DMS 273 (cell line): ENCODE measurements around the gene PROM1.

Source experiments
- DNase-seq: peaks from one replicate; lab custom pipeline; 2025; ENCODE audit not compliant: unreplicated experiment; lab: John Stamatoyannopoulos, UW

The PROM1 gene

DNA sequence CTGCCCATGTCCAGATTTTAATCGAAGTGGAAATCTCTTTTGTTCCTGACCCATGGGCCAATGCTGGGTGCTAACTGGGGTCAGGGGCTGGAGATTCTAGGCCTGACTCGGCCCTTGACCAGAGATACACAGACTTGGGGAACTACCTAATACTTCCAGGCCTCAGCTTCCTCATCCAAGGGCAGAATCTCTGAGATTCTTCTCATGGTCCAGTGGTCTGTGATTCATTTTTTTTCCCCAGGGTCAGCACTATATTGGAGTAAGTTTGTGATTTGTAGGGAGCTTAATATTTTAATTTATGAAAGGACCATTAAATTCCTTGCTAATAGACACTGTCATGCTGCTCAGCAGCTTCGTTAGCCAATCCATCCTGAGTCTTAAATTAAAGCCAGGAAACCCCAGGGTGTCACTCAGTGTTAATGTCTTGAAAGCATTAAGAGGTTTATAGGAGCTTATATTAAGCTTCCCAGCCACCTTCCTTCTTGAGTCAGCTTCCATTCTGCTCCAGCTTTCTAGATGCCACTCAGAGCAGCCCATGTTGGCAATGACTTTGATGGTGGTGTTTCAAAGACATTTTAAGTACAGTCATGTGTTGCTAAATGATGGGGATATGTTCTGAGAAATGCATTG, 27.0 kb upstream of the PROM1 start:
- DNase-seq: no peak

GRCh38 chr4:16110199-16110598, 26.4 kb upstream of the PROM1 start:
- DNase-seq: no peak

- no peak for DNase-seq
Measured at GRCh38 chr4:16109256-16109655, 25.4 kb upstream of the PROM1 start.

- no peak for DNase-seq
Measured at GRCh38 chr4:16106956-16107355, 23.1 kb upstream of the PROM1 start.

GRCh38 chr4:16104520-16104919, 20.7 kb upstream of the PROM1 start:
- no peak for DNase-seq

DNA sequence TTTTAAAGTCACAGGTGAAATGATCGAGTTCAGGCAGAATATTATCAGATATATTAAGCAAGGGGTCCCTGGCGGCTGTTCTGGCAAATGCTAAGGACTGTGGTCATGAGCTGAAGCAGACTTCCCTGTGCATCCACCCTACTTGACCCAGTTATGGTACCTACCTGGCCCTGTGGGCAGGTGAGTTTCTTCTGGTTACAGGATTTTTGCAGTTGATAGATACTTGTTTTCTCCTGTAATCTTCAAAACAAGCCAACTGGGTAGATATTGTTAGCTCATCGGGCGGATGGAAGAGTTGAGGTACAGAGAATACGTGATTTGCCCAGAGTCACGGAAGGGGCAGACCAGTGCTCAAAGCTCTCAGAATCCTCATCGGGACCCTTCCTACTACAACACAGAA, 18.5 kb upstream of the PROM1 start:
- DNase-seq: no peak

DNA sequence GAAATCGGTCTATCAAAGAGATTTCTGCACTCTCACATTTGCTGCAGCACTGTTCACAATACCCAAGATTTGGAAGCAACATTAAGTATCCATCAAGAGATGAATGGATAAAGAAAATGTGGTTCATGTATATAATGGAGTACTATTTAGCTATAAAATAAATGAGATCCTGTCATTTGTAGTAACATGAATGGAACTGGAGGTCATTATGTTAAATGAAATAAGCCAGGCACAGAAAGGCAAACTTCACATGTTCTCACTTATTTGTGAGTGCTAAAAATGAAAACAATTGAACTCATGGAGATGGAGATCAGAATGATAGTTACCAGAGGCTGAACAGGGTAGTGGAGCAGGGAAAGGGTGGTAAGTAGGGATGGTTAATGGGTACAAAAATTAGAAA, 17.0 kb upstream of the PROM1 start:
- DNase-seq: no peak

DNA sequence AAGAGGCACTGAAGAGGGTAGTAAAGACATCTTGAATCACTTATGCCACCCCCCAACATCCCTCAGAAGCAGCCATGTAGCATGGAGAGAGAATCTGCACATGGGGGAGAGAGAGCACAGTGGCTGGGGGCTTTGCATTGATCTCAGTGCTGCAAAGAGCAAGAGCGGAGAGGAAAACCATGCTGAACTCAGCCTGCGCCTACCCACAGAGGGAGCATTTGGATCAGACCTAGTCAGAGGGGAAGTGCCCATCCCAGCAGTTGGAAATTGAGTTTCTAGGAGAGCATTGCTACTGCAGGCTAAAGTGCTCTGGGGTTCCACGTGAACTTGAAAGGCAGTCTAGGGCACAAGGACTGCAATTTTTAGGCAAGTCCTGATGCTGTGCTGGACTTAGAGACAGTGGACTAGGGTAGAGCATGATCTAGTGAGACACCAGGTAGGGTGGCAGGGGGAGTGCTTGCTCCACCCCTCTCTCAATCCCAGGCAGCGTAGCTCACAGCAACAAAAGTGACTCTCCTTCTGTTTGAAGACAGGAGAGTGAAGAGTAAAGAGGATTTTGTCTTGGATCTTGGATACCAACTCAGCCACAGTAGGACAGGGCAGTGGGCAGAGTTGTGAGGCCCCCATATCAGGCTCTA, 9.0 kb upstream of the PROM1 start:
- no peak for DNase-seq

GRCh38 chr4:16090096-16090705, 6.4 kb upstream of the PROM1 start:
- DNase-seq: no peak

DNA sequence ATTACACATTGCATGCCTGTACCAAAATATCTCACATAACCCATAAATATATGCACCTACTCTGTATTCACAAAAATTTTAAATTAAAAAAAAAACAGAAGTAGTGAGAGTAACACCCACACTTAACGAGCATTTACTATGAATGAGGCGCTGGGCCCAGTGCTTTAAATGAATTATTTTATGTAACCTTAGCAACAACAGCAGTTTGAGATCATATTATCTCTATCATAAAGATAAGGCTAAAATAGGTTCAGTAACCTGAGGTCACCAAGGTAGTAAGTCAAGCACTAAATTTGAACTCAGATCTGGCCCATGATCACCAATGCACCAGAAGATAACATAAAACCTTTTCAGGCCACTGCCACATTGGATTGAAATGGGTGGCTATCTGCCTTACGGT, 5.3 kb upstream of the PROM1 start:
- no peak for DNase-seq

DNA sequence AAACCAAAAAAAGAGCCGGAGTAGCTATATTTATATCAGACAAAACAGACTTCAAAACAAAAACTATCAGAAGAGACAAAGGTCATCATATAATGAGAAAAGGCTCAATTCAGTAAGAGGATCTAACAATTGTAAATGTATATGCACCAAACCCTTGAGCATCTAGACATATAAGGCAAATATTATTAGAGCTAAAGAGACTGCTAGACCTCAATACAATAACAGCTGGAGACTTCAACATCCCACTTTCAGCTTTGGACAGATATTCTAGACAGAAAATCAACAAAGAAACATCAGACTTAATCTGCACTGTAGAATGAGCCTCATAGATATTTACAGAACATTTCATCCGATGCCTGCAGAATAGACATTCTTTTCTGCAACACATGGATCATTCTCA, 4.8 kb upstream of the PROM1 start:
- DNase-seq: no peak

GRCh38 chr4:16085822-16086221, 2.0 kb upstream of the PROM1 start:
- no peak for DNase-seq

GRCh38 chr4:16082426-16083240, 1.2 kb downstream of the PROM1 start:
- DNase-seq: peak; percentile 69

DNA sequence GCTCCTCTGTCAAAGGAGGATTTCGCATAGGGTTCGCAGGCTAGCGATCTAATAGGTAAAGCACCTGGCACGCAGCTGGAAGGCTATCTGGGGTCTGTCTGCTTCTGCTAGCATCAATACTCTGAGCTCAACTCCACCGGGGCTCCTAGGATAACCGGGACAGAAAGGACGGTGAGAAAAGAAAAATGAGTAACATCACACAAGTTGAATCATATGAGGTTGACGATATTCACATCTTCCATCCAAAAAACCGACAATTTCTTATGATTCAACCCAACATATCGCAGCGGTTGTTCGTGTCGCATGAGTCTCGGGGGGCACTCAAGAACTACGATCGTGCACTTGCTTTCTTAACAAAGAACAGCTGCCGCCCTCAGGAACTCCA, 1.8 kb downstream of the PROM1 start:
- no peak for DNase-seq

GRCh38 chr4:16079046-16079445, 4.8 kb downstream of the PROM1 start:
- DNase-seq: no peak

GRCh38 chr4:16078195-16078760, 5.5 kb downstream of the PROM1 start:
- DNase-seq: no peak

GRCh38 chr4:16077786-16078185, 6.0 kb downstream of the PROM1 start:
- DNase-seq: no peak

DNA sequence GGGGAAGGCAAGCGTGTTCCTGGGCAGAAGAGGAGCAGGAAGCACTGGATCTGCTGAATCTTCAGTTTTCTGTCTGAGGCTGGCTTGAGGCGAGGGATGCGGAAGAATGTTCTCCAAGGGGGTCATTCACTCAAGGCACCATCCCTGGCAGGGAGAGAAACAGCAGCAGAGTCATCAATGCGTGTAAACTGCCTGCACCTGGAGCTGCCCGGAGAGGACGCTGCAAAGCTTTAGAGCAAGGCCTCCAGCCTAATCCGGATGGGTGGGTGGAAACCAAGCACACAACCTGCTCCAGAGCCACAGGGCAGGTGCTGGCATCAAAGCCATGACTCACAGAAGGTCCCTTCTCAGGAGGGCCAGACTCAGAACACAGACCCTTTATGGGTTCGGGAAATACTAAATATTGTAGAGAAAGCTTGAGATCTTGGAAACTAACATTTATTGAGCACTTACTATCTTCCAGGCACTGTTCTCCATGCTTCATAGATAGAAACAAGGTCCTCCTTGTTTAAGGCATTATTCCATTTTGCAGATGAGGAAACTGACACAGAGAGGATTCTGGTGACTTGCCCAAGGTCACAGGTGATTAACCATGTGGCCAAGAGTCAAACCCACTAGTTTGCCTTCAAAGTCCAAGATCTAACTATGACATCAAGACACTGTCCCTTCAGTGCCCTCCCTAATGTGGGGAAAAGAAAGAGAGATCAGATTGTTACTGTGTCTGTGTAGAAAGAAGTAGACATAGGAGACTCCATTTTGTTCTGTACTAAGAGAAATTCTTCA, 7.7 kb downstream of the PROM1 start:
- no peak for DNase-seq

DNA sequence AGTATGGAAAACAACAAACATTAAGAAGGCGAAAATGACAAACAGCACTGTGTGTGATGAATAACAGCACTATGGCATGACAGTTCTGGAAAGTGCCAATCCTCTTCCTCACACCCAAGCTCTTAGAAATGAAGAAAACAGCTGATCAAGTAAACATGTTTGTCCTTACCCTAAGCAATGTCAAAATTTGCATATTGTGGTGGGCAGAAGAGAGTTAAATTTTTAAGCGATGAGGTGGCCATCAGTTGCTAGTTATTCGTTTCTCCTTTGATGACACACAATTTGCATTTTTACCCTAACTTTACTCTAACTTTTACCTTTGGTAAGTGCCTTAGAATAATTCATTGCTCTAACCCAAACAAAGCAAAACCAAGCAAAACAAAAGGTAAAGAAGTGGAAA, 8.8 kb downstream of the PROM1 start:
- no peak for DNase-seq

GRCh38 chr4:16072168-16072567, 11.7 kb downstream of the PROM1 start:
- no peak for DNase-seq

GRCh38 chr4:16070203-16070602, 13.6 kb downstream of the PROM1 start:
- DNase-seq: no peak
